HG02970 (cell line): Measurements from ENCODE around the gene GAREM2.
A peak's percentile ranks its signal among the peaks of the same experiment; 100 is the strongest.

ENCODE experiments used
- ATAC-seq: cut with Tn5 transposase; IDR thresholded peaks from one replicate; pipeline ENCODE4 v1.9.1; 2021; ENCODE audit warnings: mild to moderate bottlenecking, moderate library complexity, moderate number of reproducible peaks; ENCODE audit not compliant: unreplicated experiment, low FRiP score

Gene GAREM2

GRCh38 chr2:26169226-26169625 is 3.7 kb upstream of the GAREM2 start:
- ATAC-seq: no peak

GRCh38 chr2:26169681-26170414 is 3.0 kb upstream of the GAREM2 start:
- ATAC-seq: no peak

- ATAC-seq: no peak
Measured at GRCh38 chr2:26170795-26171194, 2.1 kb upstream of the GAREM2 start.

GRCh38 chr2:26172189-26172870 is 558 bp upstream of the GAREM2 start:
- no peak for ATAC-seq

GRCh38 chr2:26173776-26174482 is 1.0 kb downstream of the GAREM2 start:
- ATAC-seq: no peak

GRCh38 chr2:26174691-26175465 is 2.0 kb downstream of the GAREM2 start:
- no peak for ATAC-seq

GRCh38 chr2:26175466-26176278 is 2.8 kb downstream of the GAREM2 start:
- ATAC-seq: no peak

- no peak for ATAC-seq
Measured at GRCh38 chr2:26176279-26176615, 3.4 kb downstream of the GAREM2 start.

- no peak for ATAC-seq
Measured at GRCh38 chr2:26177122-26177521, 4.2 kb downstream of the GAREM2 start.

- ATAC-seq: no peak
Measured at GRCh38 chr2:26178246-26178645, 5.4 kb downstream of the GAREM2 start.

- ATAC-seq: no peak
Measured at GRCh38 chr2:26178746-26179436, 6.0 kb downstream of the GAREM2 start.

- ATAC-seq: no peak
Measured at GRCh38 chr2:26179446-26179913, 6.6 kb downstream of the GAREM2 start.

- ATAC-seq: no peak
Measured at GRCh38 chr2:26182441-26182840, 9.6 kb downstream of the GAREM2 start.

GRCh38 chr2:26182887-26183630 is 10.2 kb downstream of the GAREM2 start:
- no peak for ATAC-seq

- ATAC-seq: no peak
Measured at GRCh38 chr2:26184121-26184520, 11.2 kb downstream of the GAREM2 start.

- ATAC-seq: peak; percentile 75
Measured at GRCh38 chr2:26184555-26185303, 11.8 kb downstream of the GAREM2 start.

- ATAC-seq: no peak
Measured at GRCh38 chr2:26185304-26185928, 12.5 kb downstream of the GAREM2 start.
